Adrenal gland (tissue), 12 donors: ENCODE measurements around the gene VASP. TPM values are rescaled to one million over a fixed set of nuclear protein-coding genes. Genes with fewer than 3 reads are reported as not detected.

Source experiments
- DNase-seq, 7 donors: peaks; one replicate each; pipeline ENCODE4 v3.0.0-alpha.2; 2019 to 2020
- H3K27ac ChIP-seq, 5 donors: fragments of 200-600 bp; sonication (generic) in 4 of 5; 1 replicate in 3 of 5; 2 replicates in 2 of 5; pipeline versions ENCODE4 v1.5.1 to v1.8.0; 2016 to 2020; ENCODE audit warnings: mild to moderate bottlenecking in 1 of 5
- H3K27me3 ChIP-seq: fragments of 200-600 bp; 2 replicates; pipeline ENCODE4 v1.8.0; 2021
- H3K36me3 ChIP-seq, 2 donors: fragments of 200-600 bp; replicated peaks in 1 of 2; 1 replicate in 1 of 2; 2 replicates in 1 of 2; pipeline versions ENCODE4 v1.5.1 to v1.8.0; 2018 to 2022
- H3K4me1 ChIP-seq, 2 donors: fragments of 200-600 bp; replicated peaks in 1 of 2; 1 replicate in 1 of 2; 2 replicates in 1 of 2; pipeline versions ENCODE4 v1.5.1 to v1.8.0; 2018 to 2021
- H3K4me3 ChIP-seq, 4 donors: fragments of 200-600 bp; sonication (generic) in 3 of 4; one replicate each; pipeline ENCODE4 v1.5.1; 2016 to 2018
- H3K9me3 ChIP-seq, 3 donors: fragments of 200-600 bp; sonication (generic) in 1 of 3; replicated peaks in 1 of 3; 1 replicate in 2 of 3; 2 replicates in 1 of 3; pipeline versions ENCODE4 v1.5.1 to v1.8.0; 2016 to 2021
- CTCF ChIP-seq, 6 experiments: fragments of 450-650 bp in 4 of 6; fragments of 200-600 bp in 2 of 6; sonication (generic) in 1 of 6; IDR thresholded peaks; 1 replicate in 5 of 6; 2 replicates in 1 of 6; pipeline versions ENCODE4 v1.5.1 to v1.8.0; 2016 to 2021; ENCODE audit warnings: antibody characterized with exemption in 6 of 6, mild to moderate bottlenecking in 2 of 6, moderate library complexity in 1 of 6
- POLR2A ChIP-seq, 2 donors: fragments of 450-650 bp; IDR thresholded peaks; one replicate each; pipeline ENCODE4 v1.6.1; 2017; ENCODE audit warnings: antibody characterized with exemption in 2 of 2, mild to moderate bottlenecking in 2 of 2, moderate library complexity in 1 of 2
- WGBS, 4 donors: extraction: QIAGEN DNeasy Blood & Tissue Kit in 2 of 4; methylation state at CpG; one replicate each; pipeline versions ENCODE4 v1.1.5 to v1.1.7; 2013 to 2017; 5-methylcytosine and 5-hydroxymethylcytosine counted together
- intact Hi-C, 2 donors: fragments of 100-400 bp; cut with DNase I; formaldehyde crosslinking; loops; one replicate each; pipeline versions ENCODE4 v1.14.1 to v1.15.0; 2022 to 2023
- polyA plus RNA-seq, 3 donors: library from polyadenylated mRNA; stranded (reverse); fragments of 200-250 nt in 2 of 3; fragments of 350-450 nt in 1 of 3; fragmentation: Illumina TruSeq in 1 of 3; extraction: RNeasy Lipid Tissue Mini Kit (QIAGEN cat#74804) in 1 of 3; gene quantifications; one replicate each; pipeline ENCODE4 v1.2.3, GENCODE V29; 2013 to 2014
- total RNA-seq, 9 donors: library from RNA; depleted of rRNA in 4 of 9; stranded (reverse); fragments of >200 nt in 4 of 9; fragments of 120-200 nt in 1 of 9; fragmentation: NEBNext Ultra II Directional in 1 of 9; extraction: Animal tissue kit (Norgen Biotek cat#: 25700) in 1 of 9; gene quantifications; one replicate each; pipeline versions ENCODE4 v1.1.0 to v1.2.4, GENCODE V29; 2013 to 2023
- donor health status: healthy with polysubstance abuse.
- donor health status: Bipolar disorder and iron deficiency.
- donor health status: DM: yes; HTN: yes; CAD: no.
- donor health status: DM: no; HTN: no; CAD: no.
- donor health status: DM: no; HTN: no; CAD: no.
- donor health status: DM: yes; HTN: yes; CAD: no.

VASP gene
- total and polyA plus RNA-seq, 12 donors: 28.7 to 118 (median 63.2) TPM

GRCh38 chr19:45511074-45511473, 3.8 kb downstream of the VASP start:
- no peak for TF ChIP-seq POLR2A (IDR thresholded peaks at IDR 0.05)
- TF ChIP-seq CTCF (IDR thresholded peaks at IDR 0.05): no peak
- Histone ChIP-seq H3K27ac (no peak overlapping the region), H3K4me1 (peaks cover 19 to 48% of the 10 kb centered on the region in 2 donors), H3K9me3 (no peaks in the 10 kb centered on the region), H3K4me3 (no peak overlapping the region), H3K27me3 (no peaks in the 10 kb centered on the region), H3K36me3 (no peaks in the 10 kb centered on the region)
- intact Hi-C loops: no loop called here
- 90 to 94% (median 92%) methylated on average over 5 of the region's 5 CpGs for WGBS, 4 donors
- no peak for DNase-seq

GRCh38 chr19:45512881-45513483, 5.7 kb downstream of the VASP start:
- no peak for DNase-seq
- intact Hi-C loops: no loop called here
- H3K27me3 ChIP-seq: no peaks in the 10 kb centered on the region
- no peak overlapping the region for H3K4me3 ChIP-seq
- no peaks in the 10 kb centered on the region for H3K9me3 ChIP-seq
- TF ChIP-seq CTCF (IDR thresholded peaks at IDR 0.05) (no peak), POLR2A (IDR thresholded peaks at IDR 0.05) (no peak)
- H3K36me3 ChIP-seq: peaks cover 0 to 6% of the 10 kb centered on the region in 2 donors
- no peak overlapping the region for H3K27ac ChIP-seq
- H3K4me1 ChIP-seq: peaks cover 19 to 46% of the 10 kb centered on the region in 2 donors
- WGBS, 4 donors: 82 to 95% (median 87%) methylated on average over 6 of the region's 6 CpGs

GRCh38 chr19:45514376-45515051, 7.2 kb downstream of the VASP start:
- H3K36me3 ChIP-seq: peaks cover 0 to 21% of the 10 kb centered on the region in 2 donors
- H3K4me3 ChIP-seq: peak overlapping the region in 1 of 4 donors; percentile 39
- no peaks in the 10 kb centered on the region for H3K27me3 ChIP-seq
- intact Hi-C loops: no loop called here
- H3K9me3 ChIP-seq: no peaks in the 10 kb centered on the region
- H3K27ac ChIP-seq: peak overlapping the region in 4 of 5 donors; percentile 32 to 79 (median 50)
- H3K4me1 ChIP-seq: peaks cover 18 to 41% of the 10 kb centered on the region in 2 donors
- TF ChIP-seq CTCF (IDR thresholded peaks at IDR 0.05) (no peak), POLR2A (IDR thresholded peaks at IDR 0.05) (no peak)
- WGBS, 4 donors: 60 to 87% (median 71%) methylated on average over 3 to 13 of the region's 13 CpGs
- DNase-seq: no peak

- peak in 4 of 7 donors; percentile 46 to 78 (median 58) for DNase-seq
- WGBS, 4 donors: 71 to 76% (median 73%) methylated on average over 8 to 10 of the region's 10 CpGs
- Histone ChIP-seq H3K27ac (peak overlapping the region in 4 of 5 donors; percentile 32 to 79 (median 50)), H3K4me1 (peaks cover 13 to 35% of the 10 kb centered on the region in 2 donors), H3K9me3 (no peaks in the 10 kb centered on the region), H3K4me3 (peak overlapping the region in 1 of 4 donors; percentile 39), H3K27me3 (no peaks in the 10 kb centered on the region), H3K36me3 (peaks cover 0 to 24% of the 10 kb centered on the region in 2 donors)
- intact Hi-C loops: no loop called here
- TF ChIP-seq CTCF (IDR thresholded peaks at IDR 0.05) (no peak), POLR2A (IDR thresholded peaks at IDR 0.05) (no peak)
These were observed 7.9 kb downstream of the VASP start for GRCh38 chr19:45515081-45515624.
